ENCODE measurements around the gene AP2M1.
"Not testable (repeated sequence)": the region's sequence is repeated elsewhere in the genome, so short reads cannot be mapped to it uniquely, and the experiment has no call there.

The AP2M1 gene

GRCh38 chr3:184149770-184150169, 24.9 kb upstream of the AP2M1 start:
- H3K36me3 ChIP-seq (ENCODE audit: control insufficient read depth in 1 of 2, insufficient read depth in 2 of 2, low read length in 2 of 2) = peaks cover 0 to 13% of the 10 kb centered on the region in 2 experiments
- not testable (repeated sequence) for H3K9me3 ChIP-seq (ENCODE audit: insufficient read depth, low read depth, low read length); H3K23ac ChIP-seq (ENCODE audit: low read length); H3K27me3 ChIP-seq (ENCODE audit: insufficient read depth, low read length); H3K4me3 ChIP-seq (ENCODE audit: low read depth, low read length); H3K18ac ChIP-seq (ENCODE audit: low read length); H3K79me1 ChIP-seq (ENCODE audit: low read length); DNase-seq; H2AK5ac ChIP-seq (ENCODE audit: low read length); H2BK120ac ChIP-seq (ENCODE audit: insufficient read depth, low read length, poor library complexity); H4K91ac ChIP-seq (ENCODE audit: low read depth, low read length); H2AFZ ChIP-seq (ENCODE audit: insufficient read depth, low read length, poor library complexity); H4K8ac ChIP-seq (ENCODE audit: low read depth, low read length); H3K4ac ChIP-seq (ENCODE audit: low read depth, low read length); H3K27ac ChIP-seq (ENCODE audit: low read depth, low read length); H2BK5ac ChIP-seq (ENCODE audit: low read depth, low read length, poor library complexity); H2BK12ac ChIP-seq (ENCODE audit: low read length); H3K14ac ChIP-seq (ENCODE audit: low read length); H3K4me2 ChIP-seq (ENCODE audit: low read length); H3K9ac ChIP-seq (ENCODE audit: low read length); H3K4me1 ChIP-seq (ENCODE audit: control insufficient read depth in 1 of 2, insufficient read depth in 2 of 2, low read length in 2 of 2); H3K79me2 ChIP-seq (ENCODE audit: control insufficient read depth, insufficient read depth, low read length, poor library complexity); H4K12ac ChIP-seq (ENCODE audit: low read depth, low read length)
- no CpG with 5 or more reads among the region's 6 CpGs for WGBS (ENCODE audit: extremely low coverage, insufficient coverage, insufficient read length)

GRCh38 chr3:184154885-184155643, 19.6 kb upstream of the AP2M1 start, which contains the start of gene DVL3:
TSS of gene DVL3 (plus strand) at chr3:184155377. CDS start at chr3:184155636, 259 bp downstream.
- H3K4me2 ChIP-seq (ENCODE audit: low read length) = peak within 1 kb of the TSS; percentile 87
- peak within 1 kb of the TSS; percentile 97 for H3K4me3 ChIP-seq (ENCODE audit: low read depth, low read length)
- H3K4me1 ChIP-seq (ENCODE audit: control insufficient read depth in 1 of 2, insufficient read depth in 2 of 2, low read length in 2 of 2) = peaks cover 0 to 14% of the 10 kb centered on the region in 2 experiments
- H3K27me3 ChIP-seq (ENCODE audit: insufficient read depth, low read length) = no peaks in the 10 kb centered on the region
- DNase-seq = peak; percentile 21 to 60
- H3K14ac ChIP-seq (ENCODE audit: low read length) = peak within 1 kb of the TSS; percentile 98
- peak within 1 kb of the TSS; percentile 81 for H2BK12ac ChIP-seq (ENCODE audit: low read length)
- H3K79me2 ChIP-seq (ENCODE audit: control insufficient read depth, insufficient read depth, low read length, poor library complexity) = peaks cover 28% of the 10 kb centered on the region
- WGBS (ENCODE audit: extremely low coverage, insufficient coverage, insufficient read length) = no CpG with 5 or more reads among the region's 84 CpGs
- H2AK5ac ChIP-seq (ENCODE audit: low read length) = peak within 1 kb of the TSS; percentile 97
- peak within 1 kb of the TSS; percentile 98 for H4K91ac ChIP-seq (ENCODE audit: low read depth, low read length)
- no peaks in the 10 kb centered on the region for H3K36me3 ChIP-seq (ENCODE audit: control insufficient read depth in 1 of 2, insufficient read depth in 2 of 2, low read length in 2 of 2)
- peak within 1 kb of the TSS; percentile 91 for H3K4ac ChIP-seq (ENCODE audit: low read depth, low read length)
- H3K79me1 ChIP-seq (ENCODE audit: low read length) = peaks cover 29% of the 10 kb centered on the region
- peak within 1 kb of the TSS; percentile 99 for H3K18ac ChIP-seq (ENCODE audit: low read length)
- H2AFZ ChIP-seq (ENCODE audit: insufficient read depth, low read length, poor library complexity) = peak within 1 kb of the TSS; percentile 95
- no peaks in the 10 kb centered on the region for H3K9me3 ChIP-seq (ENCODE audit: insufficient read depth, low read depth, low read length)
- peak within 1 kb of the TSS; percentile 97 for H2BK120ac ChIP-seq (ENCODE audit: insufficient read depth, low read length, poor library complexity)
- peak within 1 kb of the TSS; percentile 91 for H4K12ac ChIP-seq (ENCODE audit: low read depth, low read length)
- no peak within 1 kb of the TSS for H3K23ac ChIP-seq (ENCODE audit: low read length)
- H3K27ac ChIP-seq (ENCODE audit: low read depth, low read length) = peak within 1 kb of the TSS; percentile 97
- peak within 1 kb of the TSS; percentile 95 for H4K8ac ChIP-seq (ENCODE audit: low read depth, low read length)
- H2BK5ac ChIP-seq (ENCODE audit: low read depth, low read length, poor library complexity) = peak within 1 kb of the TSS; percentile 98
- H3K9ac ChIP-seq (ENCODE audit: low read length) = peak within 1 kb of the TSS; percentile 96

- peaks cover 0 to 4% of the 10 kb centered on the region in 2 experiments for H3K36me3 ChIP-seq (ENCODE audit: control insufficient read depth in 1 of 2, insufficient read depth in 2 of 2, low read length in 2 of 2)
- peaks cover 5 to 19% of the 10 kb centered on the region in 2 experiments for H3K4me1 ChIP-seq (ENCODE audit: control insufficient read depth in 1 of 2, insufficient read depth in 2 of 2, low read length in 2 of 2)
- peak overlapping the region; percentile 97 for H3K4me3 ChIP-seq (ENCODE audit: low read depth, low read length)
- peak overlapping the region; percentile 97 for H2BK120ac ChIP-seq (ENCODE audit: insufficient read depth, low read length, poor library complexity)
- H2AFZ ChIP-seq (ENCODE audit: insufficient read depth, low read length, poor library complexity) = peak overlapping the region; percentile 69
- peak overlapping the region; percentile 87 for H3K4me2 ChIP-seq (ENCODE audit: low read length)
- peak overlapping the region; percentile 96 for H3K9ac ChIP-seq (ENCODE audit: low read length)
- peak overlapping the region; percentile 40 for H4K12ac ChIP-seq (ENCODE audit: low read depth, low read length)
- peak overlapping the region; percentile 98 for H3K14ac ChIP-seq (ENCODE audit: low read length)
- H3K4ac ChIP-seq (ENCODE audit: low read depth, low read length) = peak overlapping the region; percentile 91
- WGBS (ENCODE audit: extremely low coverage, insufficient coverage, insufficient read length) = no CpG with 5 or more reads among the region's 47 CpGs
- H3K79me1 ChIP-seq (ENCODE audit: low read length) = peaks cover 34% of the 10 kb centered on the region
- H2BK12ac ChIP-seq (ENCODE audit: low read length) = peak overlapping the region; percentile 81
- H3K27ac ChIP-seq (ENCODE audit: low read depth, low read length) = peak overlapping the region; percentile 97
- peak overlapping the region; percentile 95 for H4K8ac ChIP-seq (ENCODE audit: low read depth, low read length)
- peak overlapping the region; percentile 99 for H3K18ac ChIP-seq (ENCODE audit: low read length)
- H2AK5ac ChIP-seq (ENCODE audit: low read length) = peak overlapping the region; percentile 97
- no peak overlapping the region for H3K23ac ChIP-seq (ENCODE audit: low read length)
- no peaks in the 10 kb centered on the region for H3K9me3 ChIP-seq (ENCODE audit: insufficient read depth, low read depth, low read length)
- peak overlapping the region; percentile 98 for H2BK5ac ChIP-seq (ENCODE audit: low read depth, low read length, poor library complexity)
- peak in 1 of 2 donors; percentile 52 for DNase-seq
- peak overlapping the region; percentile 98 for H4K91ac ChIP-seq (ENCODE audit: low read depth, low read length)
- H3K27me3 ChIP-seq (ENCODE audit: insufficient read depth, low read length) = no peaks in the 10 kb centered on the region
- peaks cover 33% of the 10 kb centered on the region for H3K79me2 ChIP-seq (ENCODE audit: control insufficient read depth, insufficient read depth, low read length, poor library complexity)
These were observed 18.8 kb upstream of the AP2M1 start for GRCh38 chr3:184155644-184156521.

GRCh38 chr3:184156522-184156955, 18.1 kb upstream of the AP2M1 start:
- DNase-seq = peak; percentile 20 to 27
- H3K79me2 ChIP-seq (ENCODE audit: control insufficient read depth, insufficient read depth, low read length, poor library complexity) = peaks cover 34% of the 10 kb centered on the region
- WGBS (ENCODE audit: extremely low coverage, insufficient coverage, insufficient read length) = no CpG with 5 or more reads among the region's 6 CpGs

More at GRCh38 chr3:184156522-184156955, 18.1 kb upstream of the AP2M1 start:
- H3K4me3 ChIP-seq (ENCODE audit: low read depth, low read length) = peak overlapping the region; percentile 97
- peak overlapping the region; percentile 96 for H3K9ac ChIP-seq (ENCODE audit: low read length)
- peak overlapping the region; percentile 98 for H2BK5ac ChIP-seq (ENCODE audit: low read depth, low read length, poor library complexity)
- peak overlapping the region; percentile 98 for H4K91ac ChIP-seq (ENCODE audit: low read depth, low read length)
- H3K23ac ChIP-seq (ENCODE audit: low read length) = no peak overlapping the region
- no peaks in the 10 kb centered on the region for H3K9me3 ChIP-seq (ENCODE audit: insufficient read depth, low read depth, low read length)
- H2BK12ac ChIP-seq (ENCODE audit: low read length) = peak overlapping the region; percentile 7
- H3K4ac ChIP-seq (ENCODE audit: low read depth, low read length) = peak overlapping the region; percentile 91
- peak overlapping the region; percentile 80 for H3K18ac ChIP-seq (ENCODE audit: low read length)
- peak overlapping the region; percentile 97 for H3K27ac ChIP-seq (ENCODE audit: low read depth, low read length)
- no peaks in the 10 kb centered on the region for H3K27me3 ChIP-seq (ENCODE audit: insufficient read depth, low read length)
- peaks cover 35% of the 10 kb centered on the region for H3K79me1 ChIP-seq (ENCODE audit: low read length)
- H4K8ac ChIP-seq (ENCODE audit: low read depth, low read length) = peak overlapping the region; percentile 95
- H2BK120ac ChIP-seq (ENCODE audit: insufficient read depth, low read length, poor library complexity) = peak overlapping the region; percentile 97
- H3K36me3 ChIP-seq (ENCODE audit: control insufficient read depth in 1 of 2, insufficient read depth in 2 of 2, low read length in 2 of 2) = peaks cover 0 to 4% of the 10 kb centered on the region in 2 experiments
- peak overlapping the region; percentile 1 for H2AK5ac ChIP-seq (ENCODE audit: low read length)
- peak overlapping the region; percentile 40 for H2AFZ ChIP-seq (ENCODE audit: insufficient read depth, low read length, poor library complexity)
- H3K4me1 ChIP-seq (ENCODE audit: control insufficient read depth in 1 of 2, insufficient read depth in 2 of 2, low read length in 2 of 2) = peaks cover 7 to 22% of the 10 kb centered on the region in 2 experiments
- peak overlapping the region; percentile 18 for H4K12ac ChIP-seq (ENCODE audit: low read depth, low read length)
- peak overlapping the region; percentile 98 for H3K14ac ChIP-seq (ENCODE audit: low read length)
- H3K4me2 ChIP-seq (ENCODE audit: low read length) = peak overlapping the region; percentile 87
